CD4-positive, alpha-beta T cell (primary cell): ENCODE measurements around the gene HLCS. TPM values are rescaled to one million over a fixed set of nuclear protein-coding genes. Genes with fewer than 3 reads are reported as not detected.

Experiments
- ATAC-seq: fragments of 200-7000 bp; cut with Tn5 transposase; one replicate; pipeline ENCODE4 v1.10.0; 2022; ENCODE audit warnings: mild to moderate bottlenecking; ENCODE audit not compliant: poor library complexity
- CTCF ChIA-PET: fragments of 350-600 bp; sonication (Branson Sonifier 250); formaldehyde crosslinking; loops from one replicate; lab custom pipeline; 2021; ENCODE audit warnings: antibody characterized with exemption, inconsistent platforms; lab: Charles Lee
- POLR2A ChIA-PET: fragments of 350-600 bp; sonication (Branson Sonifier 250); formaldehyde crosslinking; loops from one replicate; lab custom pipeline; 2021; ENCODE audit warnings: antibody characterized with exemption, inconsistent platforms; lab: Charles Lee
- DNase-seq, 14 experiments: peaks; one replicate each; pipeline ENCODE4 v3.0.0-alpha.2; 2013 to 2020; ENCODE audit warnings: mixed read lengths in 2 of 14
- H3K27ac ChIP-seq, 2 donors: one replicate each; pipeline versions ENCODE4 v1.5.1 to v1.7.0; 2013; ENCODE audit warnings: low read length in 2 of 2, low read depth in 1 of 2, mild to moderate bottlenecking in 1 of 2
- H3K27me3 ChIP-seq, 2 experiments: 1 replicate in 1 of 2; 2 replicates in 1 of 2; pipeline versions ENCODE4 v1.6.1 to v1.7.0; 2013; ENCODE audit warnings: low read length in 2 of 2, control low read depth in 1 of 2, mild to moderate bottlenecking in 1 of 2, moderate library complexity in 1 of 2; ENCODE audit not compliant: insufficient read depth in 2 of 2, control insufficient read depth in 1 of 2
- H3K36me3 ChIP-seq: one replicate; pipeline ENCODE4 v1.6.1; 2013; ENCODE audit warnings: low read length, control low read depth; ENCODE audit not compliant: insufficient read depth
- H3K4me1 ChIP-seq: one replicate; pipeline ENCODE4 v1.6.1; 2013; ENCODE audit warnings: low read length, control low read depth; ENCODE audit not compliant: insufficient read depth
- H3K4me3 ChIP-seq: one replicate; pipeline ENCODE4 v1.5.1; 2013; ENCODE audit warnings: mild to moderate bottlenecking, low read length, moderate library complexity
- H3K9me3 ChIP-seq, 2 experiments: 1 replicate in 1 of 2; 2 replicates in 1 of 2; pipeline versions ENCODE4 v1.6.1 to v1.7.0; 2013; ENCODE audit warnings: low read length in 2 of 2, mild to moderate bottlenecking in 2 of 2, control low read depth in 1 of 2, moderate library complexity in 1 of 2; ENCODE audit not compliant: control insufficient read depth in 1 of 2, insufficient read depth in 1 of 2
- H3K27ac Mint-ChIP-seq: one replicate; pipeline ENCODE4 v1.8.0; 2020; ENCODE audit warnings: mixed read lengths
- H3K27me3 Mint-ChIP-seq: one replicate; pipeline ENCODE4 v1.8.0; 2021; ENCODE audit warnings: mixed read lengths
- H3K36me3 Mint-ChIP-seq: one replicate; pipeline ENCODE4 v1.8.0; 2021; ENCODE audit warnings: low read depth, mixed read lengths
- H3K4me1 Mint-ChIP-seq: one replicate; pipeline ENCODE4 v1.8.0; 2021; ENCODE audit warnings: low read depth, mixed read lengths
- H3K4me3 Mint-ChIP-seq: one replicate; pipeline ENCODE4 v1.8.0; 2020; ENCODE audit warnings: mild to moderate bottlenecking, mixed read lengths
- H3K9me3 Mint-ChIP-seq: one replicate; pipeline ENCODE4 v1.8.0; 2020; ENCODE audit warnings: mixed read lengths
- CTCF ChIP-seq: fragments of 200-600 bp; IDR thresholded peaks from one replicate; pipeline ENCODE4 v1.8.0; 2022; ENCODE audit warnings: antibody characterized with exemption, mild to moderate bottlenecking
- intact Hi-C, 2 experiments: fragments of 100-400 bp; cut with DNase I in 1 of 2; cut with micrococcal nuclease in 1 of 2; formaldehyde crosslinking; loops; one replicate each; pipeline versions ENCODE4 v1.15.1 to v1.9.0; 2023 to 2025; cut with DNase I, micrococcal nuclease
- total RNA-seq, 174 experiments: library from RNA in 2 of 174; stranded (reverse) in 2 of 174; gene quantifications; one replicate each; pipeline ENCODE4 v1.2.3 and lab custom pipeline; 2021 to 2026

HLCS gene
- total RNA-seq, 2 experiments from 2014 or later, result 8.1 to 10.0 TPM

- Histone ChIP-seq H3K4me1 (no peaks in the 10 kb centered on the region), H3K36me3 (no peaks in the 10 kb centered on the region), H3K4me3 (no peak overlapping the region), H3K9me3 (peaks cover 18 to 22% of the 10 kb centered on the region in 2 experiments), H3K27me3 (no peaks in the 10 kb centered on the region), H3K27ac (no peak overlapping the region)
- DNase-seq (no peak), ATAC-seq (no peak)
- H3K4me1 Mint-ChIP-seq, result no peaks in the 10 kb centered on the region
- H3K27me3 Mint-ChIP-seq, result no peaks in the 10 kb centered on the region
- ChIA-PET POLR2A (no interaction called here), CTCF (no interaction called here)
- intact Hi-C loops, result no loop called here
- peaks cover 65% of the 10 kb centered on the region for H3K36me3 Mint-ChIP-seq
- H3K27ac Mint-ChIP-seq, result no peak overlapping the region
- H3K9me3 Mint-ChIP-seq, result peaks cover 13% of the 10 kb centered on the region
- H3K4me3 Mint-ChIP-seq, result no peak overlapping the region
- TF ChIP-seq CTCF, result no peak
These were observed 170.4 kb downstream of the HLCS start for GRCh38 chr21:36796070-36796469.

GRCh38 chr21:36792505-36792967 lies 173.9 kb downstream of the HLCS start:
- Mint-ChIP-seq H3K4me3 (no peak overlapping the region), H3K27me3 (no peaks in the 10 kb centered on the region), H3K9me3 (peaks cover 4% of the 10 kb centered on the region), H3K4me1 (no peaks in the 10 kb centered on the region), H3K36me3 (peaks cover 32% of the 10 kb centered on the region), H3K27ac (no peak overlapping the region)
- H3K36me3 ChIP-seq, result no peaks in the 10 kb centered on the region
- no peak overlapping the region for H3K27ac ChIP-seq
- DNase-seq (no peak), ATAC-seq (no peak)
- ChIA-PET CTCF (no interaction called here), POLR2A (no interaction called here)
- no peak overlapping the region for H3K4me3 ChIP-seq
- TF ChIP-seq CTCF, result no peak
- intact Hi-C loops, result no loop called here
- H3K4me1 ChIP-seq, result no peaks in the 10 kb centered on the region
- H3K9me3 ChIP-seq, result peaks cover 0 to 5% of the 10 kb centered on the region in 2 experiments
- H3K27me3 ChIP-seq, result no peaks in the 10 kb centered on the region

GRCh38 chr21:36791695-36792470 lies 174.6 kb downstream of the HLCS start:
- Mint-ChIP-seq H3K27ac (no peak overlapping the region), H3K9me3 (peaks cover 4% of the 10 kb centered on the region), H3K4me1 (no peaks in the 10 kb centered on the region), H3K4me3 (no peak overlapping the region), H3K36me3 (peaks cover 25% of the 10 kb centered on the region), H3K27me3 (no peaks in the 10 kb centered on the region)
- DNase-seq, result no peak
- H3K27me3 ChIP-seq, result no peaks in the 10 kb centered on the region
- no peak for ATAC-seq
- CTCF ChIA-PET, result no interaction called here
- peaks cover 0 to 2% of the 10 kb centered on the region in 2 experiments for H3K9me3 ChIP-seq
- TF ChIP-seq CTCF, result no peak
- no peaks in the 10 kb centered on the region for H3K36me3 ChIP-seq
- H3K4me3 ChIP-seq, result no peak overlapping the region
- intact Hi-C loops, result no loop called here
- H3K4me1 ChIP-seq, result no peaks in the 10 kb centered on the region
- no peak overlapping the region for H3K27ac ChIP-seq
- POLR2A ChIA-PET, result no interaction called here
